Gastrocnemius medialis (tissue), 4 donors: ENCODE measurements around the gene MYL6B. TPM values are rescaled to one million over a fixed set of nuclear protein-coding genes. Genes with fewer than 3 reads are reported as not detected.
"Not testable (repeated sequence)": the region's sequence is repeated elsewhere in the genome, so short reads cannot be mapped to it uniquely, and the experiment has no call there.

Experiments used
- ATAC-seq, 2 donors: fragments of 150-250 bp; one replicate each; pipeline ENCODE4 v1.9.1; 2016
- DNase-seq, 2 donors: peaks; one replicate each; pipeline ENCODE4 v3.0.0-alpha.2; 2019
- H3K27ac ChIP-seq, 4 donors: fragments of 200-600 bp; sonication (generic); 1 replicate in 1 of 4; 2 replicates in 3 of 4; pipeline ENCODE4 v1.5.1; 2016 to 2018; ENCODE audit warnings: mild to moderate bottlenecking in 2 of 4, moderate library complexity in 1 of 4
- H3K27me3 ChIP-seq, 3 donors: fragments of 200-600 bp; sonication (generic) in 2 of 3; 1 replicate in 1 of 3; 2 replicates in 2 of 3; pipeline versions ENCODE4 v1.5.1 to v1.6.0; 2016 to 2019; ENCODE audit warnings: mild to moderate bottlenecking in 1 of 3, moderate library complexity in 1 of 3
- H3K36me3 ChIP-seq, 2 donors: fragments of 200-600 bp; sonication (generic) in 1 of 2; one replicate each; pipeline ENCODE4 v1.5.1; 2017 to 2018
- H3K4me1 ChIP-seq, 2 donors: fragments of 200-600 bp; sonication (generic) in 1 of 2; one replicate each; pipeline ENCODE4 v1.5.1; 2016 to 2017; ENCODE audit warnings: mild to moderate bottlenecking in 2 of 2
- H3K4me3 ChIP-seq, 4 donors: fragments of 200-600 bp; sonication (generic) in 3 of 4; 1 replicate in 1 of 4; 2 replicates in 3 of 4; pipeline ENCODE4 v1.5.1; 2016 to 2019; ENCODE audit warnings: mild to moderate bottlenecking in 2 of 4
- H3K9me3 ChIP-seq, 3 donors: fragments of 200-600 bp; sonication (generic) in 2 of 3; 1 replicate in 1 of 3; 2 replicates in 2 of 3; pipeline ENCODE4 v1.5.1; 2016 to 2019
- POLR2A ChIP-seq, 2 donors: fragments of 450-650 bp; IDR thresholded peaks; one replicate each; pipeline ENCODE4 v1.6.1; 2017; ENCODE audit warnings: antibody characterized with exemption in 2 of 2, mild to moderate bottlenecking in 2 of 2, moderate library complexity in 2 of 2
- in situ Hi-C, 4 donors: fragments of 200-750 bp; cut with MboI; loops; one replicate each; pipeline versions ENCODE4 v1.15.0 to v1.8.0; 2017; ENCODE audit warnings: low sequenced_read_pairs in 4 of 4
- intact Hi-C: fragments of 100-400 bp; cut with DNase I; formaldehyde crosslinking; loops from one replicate; pipeline ENCODE4 v1.15.1; 2023; ENCODE audit warnings: low total_unique reads
- total RNA-seq, 4 donors: library from RNA; depleted of rRNA; stranded (reverse); fragments of >200 nt; gene quantifications; one replicate each; pipeline versions ENCODE4 v1.1.0 to v1.2.3, GENCODE V29; 2016
- TF ChIP-seq, protein P1 (sequence below), 5 experiments: fragments of 450-650 bp in 3 of 5; fragments of 200-600 bp in 2 of 5; sonication (generic) in 2 of 5; IDR thresholded peaks in 4 of 5; conservative IDR thresholded peaks in 1 of 5; 1 replicate in 4 of 5; 2 replicates in 1 of 5; pipeline ENCODE4 v1.5.1; 2016 to 2019; ENCODE audit warnings: antibody characterized with exemption in 5 of 5, mild to moderate bottlenecking in 3 of 5, moderate library complexity in 3 of 5

The MYL6B gene
- total RNA-seq, 4 donors from 2014 or later, result 159 to 334 (median 198) TPM

DNA sequence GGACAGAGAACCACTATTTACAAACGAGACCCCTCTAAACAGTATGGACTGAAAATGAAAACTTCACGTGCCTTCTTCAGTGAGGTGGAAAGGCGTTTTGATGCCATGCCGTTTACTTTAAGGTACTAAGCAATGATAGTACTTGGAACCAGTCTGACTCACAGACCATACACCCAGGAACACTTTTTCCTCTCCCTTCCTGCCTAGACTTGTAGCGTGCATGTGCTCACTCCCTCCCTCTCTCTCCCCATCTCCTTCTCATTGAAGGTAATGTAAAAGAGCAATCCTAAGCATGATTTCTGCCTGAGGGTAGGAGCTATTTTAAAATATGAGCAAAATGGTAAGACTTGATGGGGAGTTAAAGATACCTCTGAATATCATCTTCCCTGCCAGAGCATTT, 41.8 kb upstream of the MYL6B start:
- intact Hi-C loops (no loop called here), in situ Hi-C loops (loop anchor here in 1 of 4 donors (10.0 kb wide), 1 partner anchor 114 kb away; the partner anchor contains the start of genes NABP2 and RNF41)
- no peak for DNase-seq
- no peak for ATAC-seq
- Histone ChIP-seq H3K27me3 (no peaks in the 10 kb centered on the region), H3K4me1 (peaks cover 8 to 12% of the 10 kb centered on the region in 2 donors), H3K27ac (no peak overlapping the region), H3K36me3 (peaks cover 7 to 69% of the 10 kb centered on the region in 2 donors), H3K9me3 (no peaks in the 10 kb centered on the region), H3K4me3 (no peak overlapping the region)
- TF ChIP-seq POLR2A (IDR thresholded peaks at IDR 0.05), result no peak
- TF ChIP-seq, protein P1, sequence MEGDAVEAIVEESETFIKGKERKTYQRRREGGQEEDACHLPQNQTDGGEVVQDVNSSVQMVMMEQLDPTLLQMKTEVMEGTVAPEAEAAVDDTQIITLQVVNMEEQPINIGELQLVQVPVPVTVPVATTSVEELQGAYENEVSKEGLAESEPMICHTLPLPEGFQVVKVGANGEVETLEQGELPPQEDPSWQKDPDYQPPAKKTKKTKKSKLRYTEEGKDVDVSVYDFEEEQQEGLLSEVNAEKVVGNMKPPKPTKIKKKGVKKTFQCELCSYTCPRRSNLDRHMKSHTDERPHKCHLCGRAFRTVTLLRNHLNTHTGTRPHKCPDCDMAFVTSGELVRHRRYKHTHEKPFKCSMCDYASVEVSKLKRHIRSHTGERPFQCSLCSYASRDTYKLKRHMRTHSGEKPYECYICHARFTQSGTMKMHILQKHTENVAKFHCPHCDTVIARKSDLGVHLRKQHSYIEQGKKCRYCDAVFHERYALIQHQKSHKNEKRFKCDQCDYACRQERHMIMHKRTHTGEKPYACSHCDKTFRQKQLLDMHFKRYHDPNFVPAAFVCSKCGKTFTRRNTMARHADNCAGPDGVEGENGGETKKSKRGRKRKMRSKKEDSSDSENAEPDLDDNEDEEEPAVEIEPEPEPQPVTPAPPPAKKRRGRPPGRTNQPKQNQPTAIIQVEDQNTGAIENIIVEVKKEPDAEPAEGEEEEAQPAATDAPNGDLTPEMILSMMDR (IDR thresholded peaks at IDR 0.05 in 4 of 5, conservative IDR thresholded peaks at IDR 0.05 in 1 of 5), result no peak

DNA sequence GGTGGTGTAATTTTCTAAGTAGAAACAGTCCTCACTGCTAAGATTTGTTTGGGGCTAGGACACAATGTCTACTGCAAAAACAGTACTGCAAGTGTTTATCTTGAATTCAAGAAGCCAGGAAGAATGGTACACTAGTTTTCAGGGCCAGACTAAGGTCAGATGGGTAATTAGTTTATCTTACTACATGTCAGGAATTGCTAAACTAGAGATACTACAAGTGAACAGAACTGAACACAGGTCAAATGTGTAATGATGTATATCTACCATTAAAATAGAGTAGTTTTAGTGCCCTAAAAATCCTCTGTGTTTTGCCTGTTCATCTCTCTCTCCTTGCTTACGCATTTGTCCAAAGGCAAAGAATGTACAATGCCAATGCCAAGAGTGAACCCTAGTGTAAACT, 38.3 kb upstream of the MYL6B start:
- Histone ChIP-seq H3K4me1 (peaks cover 5 to 9% of the 10 kb centered on the region in 2 donors), H3K27ac (no peak overlapping the region), H3K9me3 (no peaks in the 10 kb centered on the region), H3K36me3 (peaks cover 4 to 44% of the 10 kb centered on the region in 2 donors), H3K27me3 (no peaks in the 10 kb centered on the region), H3K4me3 (no peak overlapping the region)
- intact Hi-C loops, result no loop called here
- TF ChIP-seq POLR2A (IDR thresholded peaks at IDR 0.05), result no peak
- TF ChIP-seq, protein P1 (IDR thresholded peaks at IDR 0.05 in 4 of 5, conservative IDR thresholded peaks at IDR 0.05 in 1 of 5), result no peak
- ATAC-seq, result no peak
- in situ Hi-C loops, result loop anchor here in 1 of 4 donors (10.0 kb wide), 1 partner anchor 111 kb away; the partner anchor contains the start of genes NABP2 and RNF41
- no peak for DNase-seq

DNA sequence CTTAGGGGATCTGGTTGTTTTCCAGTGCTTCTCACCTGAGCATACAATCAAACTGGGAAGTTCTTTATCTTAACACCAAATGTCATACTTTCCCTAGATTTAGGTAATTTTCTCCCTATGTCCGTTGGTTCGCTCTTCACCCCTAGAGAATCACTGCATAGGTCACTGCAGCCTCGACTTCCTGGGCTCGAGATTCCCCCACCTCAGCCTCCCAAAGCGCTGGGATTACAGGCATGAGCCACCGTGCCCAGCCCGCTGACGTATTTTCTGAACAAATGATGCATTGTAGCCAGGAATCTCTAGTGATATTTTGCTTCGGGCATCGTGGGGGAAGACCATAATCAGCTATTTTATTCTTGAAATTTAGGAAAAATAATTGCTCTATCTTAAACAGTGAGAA, 37.1 kb upstream of the MYL6B start:
- no peaks in the 10 kb centered on the region for H3K27me3 ChIP-seq
- ATAC-seq (no peak), DNase-seq (no peak)
- H3K36me3 ChIP-seq, result peaks cover 4 to 31% of the 10 kb centered on the region in 2 donors
- H3K9me3 ChIP-seq, result no peaks in the 10 kb centered on the region
- peak overlapping the region; percentile 93 to 99 (median 98) for H3K27ac ChIP-seq
- TF ChIP-seq, protein P1 (IDR thresholded peaks at IDR 0.05 in 4 of 5, conservative IDR thresholded peaks at IDR 0.05 in 1 of 5), result no peak
- TF ChIP-seq POLR2A (IDR thresholded peaks at IDR 0.05), result no peak
- peaks cover 18 to 21% of the 10 kb centered on the region in 2 donors for H3K4me1 ChIP-seq
- intact Hi-C loops, result loop anchor here (5.0 kb wide), 5 partner anchors 202 to 1732 kb away; partner anchors contain the start of genes CD63, CNPY2, CTDSP2 and TIMELESS
- peak overlapping the region; percentile 82 to 94 (median 88) for H3K4me3 ChIP-seq
- in situ Hi-C loops, result loop anchor here in 1 of 4 donors (10.0 kb wide), 1 partner anchor 109 kb away; the partner anchor contains the start of genes NABP2 and RNF41

DNA sequence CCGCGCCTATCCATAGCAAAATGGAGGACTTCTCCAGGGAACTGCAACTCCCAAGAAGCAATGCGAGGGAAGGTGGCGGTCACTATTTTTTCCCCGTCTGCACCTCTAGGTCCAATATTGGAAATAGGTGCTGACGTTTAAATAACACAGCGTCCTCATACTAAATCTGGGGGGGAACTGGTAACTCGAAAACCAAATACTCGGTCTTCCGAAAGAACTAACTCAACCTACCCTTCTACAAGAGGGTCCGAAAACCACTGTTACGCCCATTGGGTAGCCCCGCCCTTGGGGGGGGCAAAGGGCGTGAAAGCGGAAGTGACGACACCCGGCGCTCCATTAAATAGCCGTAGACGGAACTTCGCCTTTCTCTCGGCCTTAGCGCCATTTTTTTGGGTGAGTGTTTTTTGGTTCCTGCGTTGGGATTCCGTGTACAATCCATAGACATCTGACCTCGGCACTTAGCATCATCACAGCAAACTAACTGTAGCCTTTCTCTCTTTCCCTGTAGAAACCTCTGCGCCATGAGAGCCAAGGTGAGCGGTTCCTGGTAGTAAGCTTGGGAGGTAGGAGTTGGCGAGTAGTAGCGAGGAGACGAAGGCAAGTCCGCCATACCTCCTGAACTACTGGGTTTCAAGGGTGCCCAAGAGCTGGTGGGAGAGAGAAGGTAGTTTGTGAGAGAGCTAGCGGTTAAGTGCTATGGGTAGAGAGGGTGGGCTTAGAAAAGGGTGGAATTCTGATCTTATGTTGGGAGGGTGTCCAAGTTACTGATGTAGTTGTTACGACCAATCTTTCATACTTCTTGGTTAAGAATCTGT, 35.9 kb upstream of the MYL6B start, which contains the start of gene RPL41:
Gene RPL41 (plus strand): TSS at position 367 of the 815 bp plus-strand sequence.
- intact Hi-C loops, result loop anchor here (1.0 to 5.0 kb wide), 7 partner anchors 12 to 1731 kb away; partner anchors contain the start of genes CD63, CNPY2, CTDSP2 and PA2G4
- H3K4me3 ChIP-seq, result peak within 1 kb of the TSS; percentile 82 to 94 (median 88)
- no peaks in the 10 kb centered on the region for H3K27me3 ChIP-seq
- ATAC-seq (peak; percentile 72 to 78), DNase-seq (peak; percentile 90 to 94)
- TF ChIP-seq POLR2A (IDR thresholded peaks at IDR 0.05), result peak; percentile 95 to 97
- TF ChIP-seq, protein P1 (IDR thresholded peaks at IDR 0.05 in 4 of 5, conservative IDR thresholded peaks at IDR 0.05 in 1 of 5), result peak in 1 of 5 experiments; percentile 11
- peaks cover 29 to 33% of the 10 kb centered on the region in 2 donors for H3K4me1 ChIP-seq
- peak within 1 kb of the TSS; percentile 93 to 99 (median 98) for H3K27ac ChIP-seq
- in situ Hi-C loops, result loop anchor here in 1 of 4 donors (10.0 kb wide), 1 partner anchor 108 kb away; the partner anchor contains the start of genes NABP2 and RNF41
- H3K9me3 ChIP-seq, result no peaks in the 10 kb centered on the region
- H3K36me3 ChIP-seq, result peaks cover 0 to 26% of the 10 kb centered on the region in 2 donors

DNA sequence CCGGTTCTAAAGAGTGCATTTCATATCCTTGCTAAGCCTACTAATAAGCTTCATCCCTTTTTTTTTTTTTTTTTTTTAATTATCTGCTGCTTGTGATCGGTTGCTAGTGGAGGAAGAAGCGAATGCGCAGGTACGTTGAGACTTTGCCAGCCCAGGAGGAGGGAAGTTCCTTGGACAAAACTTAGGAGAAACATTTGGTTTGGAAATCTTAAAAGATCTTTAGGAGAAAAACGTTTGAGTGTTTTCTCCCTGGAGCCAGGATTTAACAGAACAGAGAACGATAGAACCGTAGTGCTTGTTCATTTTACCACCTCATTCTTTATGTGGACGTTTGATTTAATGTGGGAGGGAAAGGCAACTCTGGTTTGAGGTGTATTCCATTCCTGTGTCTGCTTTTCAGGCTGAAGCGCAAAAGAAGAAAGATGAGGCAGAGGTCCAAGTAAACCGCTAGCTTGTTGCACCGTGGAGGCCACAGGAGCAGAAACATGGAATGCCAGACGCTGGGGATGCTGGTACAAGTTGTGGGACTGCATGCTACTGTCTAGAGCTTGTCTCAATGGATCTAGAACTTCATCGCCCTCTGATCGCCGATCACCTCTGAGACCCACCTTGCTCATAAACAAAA, 35.2 kb upstream of the MYL6B start:
- H3K27ac ChIP-seq, result peak overlapping the region; percentile 93 to 99 (median 98)
- H3K36me3 ChIP-seq, result peaks cover 0 to 23% of the 10 kb centered on the region in 2 donors
- DNase-seq, H3K9me3 ChIP-seq, H3K27me3 ChIP-seq, ATAC-seq: not testable (repeated sequence)
- intact Hi-C loops (loop anchor here (2.0 to 5.0 kb wide), 6 partner anchors 74 to 1730 kb away; partner anchors contain the start of genes CD63, CNPY2, CTDSP2 and TIMELESS), in situ Hi-C loops (loop anchor here in 1 of 4 donors (10.0 kb wide), 1 partner anchor 108 kb away; the partner anchor contains the start of genes NABP2 and RNF41)
- peak overlapping the region; percentile 82 to 94 (median 88) for H3K4me3 ChIP-seq
- peaks cover 35 to 40% of the 10 kb centered on the region in 2 donors for H3K4me1 ChIP-seq
